Measurements from ENCODE around the gene SEMA4A.

DNA sequence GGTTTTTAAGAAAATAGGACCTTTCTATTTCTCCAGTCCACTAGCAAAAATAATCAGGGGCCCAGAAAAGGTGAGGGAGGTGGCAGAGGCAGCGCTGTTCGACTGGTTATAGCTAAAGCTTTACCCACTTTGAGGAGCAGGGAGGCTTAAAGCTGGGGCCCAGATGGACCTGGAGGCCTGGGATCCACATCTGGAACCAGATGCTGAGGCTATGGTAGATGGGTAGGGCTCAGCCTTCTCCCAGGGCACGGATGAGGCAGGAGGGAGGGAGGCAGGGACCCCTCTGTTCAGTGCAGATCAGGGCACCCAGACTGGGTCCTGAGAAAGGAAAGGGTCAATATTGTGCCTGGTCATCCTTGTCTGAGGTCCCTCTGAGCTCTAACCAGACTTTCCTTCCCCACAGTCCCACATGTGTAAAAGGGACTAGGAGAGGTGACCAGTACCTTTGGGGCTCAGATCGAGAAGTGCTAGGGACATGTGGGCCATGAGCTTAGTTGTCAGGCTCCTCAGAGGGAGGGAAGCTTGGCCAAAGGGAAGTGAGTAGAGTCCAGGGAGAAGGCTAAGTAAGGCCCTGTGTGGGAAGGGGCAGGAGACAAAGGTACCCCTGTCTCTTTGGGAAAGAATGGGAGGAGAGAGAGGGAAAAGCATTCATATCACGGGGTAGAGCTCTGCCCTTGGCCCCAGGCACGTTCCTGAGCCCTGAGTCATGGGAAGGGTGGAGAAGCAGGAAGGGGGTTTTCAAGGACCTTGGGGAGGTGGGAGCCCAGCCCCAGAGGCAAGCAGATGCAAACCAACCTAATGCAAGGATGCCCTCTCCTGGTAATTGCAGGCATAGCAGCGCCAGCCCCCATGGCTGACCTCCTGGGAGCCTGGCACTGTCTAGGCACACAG lies 23.5 kb upstream of the SEMA4A start:
- TF ChIP-seq, protein P1, sequence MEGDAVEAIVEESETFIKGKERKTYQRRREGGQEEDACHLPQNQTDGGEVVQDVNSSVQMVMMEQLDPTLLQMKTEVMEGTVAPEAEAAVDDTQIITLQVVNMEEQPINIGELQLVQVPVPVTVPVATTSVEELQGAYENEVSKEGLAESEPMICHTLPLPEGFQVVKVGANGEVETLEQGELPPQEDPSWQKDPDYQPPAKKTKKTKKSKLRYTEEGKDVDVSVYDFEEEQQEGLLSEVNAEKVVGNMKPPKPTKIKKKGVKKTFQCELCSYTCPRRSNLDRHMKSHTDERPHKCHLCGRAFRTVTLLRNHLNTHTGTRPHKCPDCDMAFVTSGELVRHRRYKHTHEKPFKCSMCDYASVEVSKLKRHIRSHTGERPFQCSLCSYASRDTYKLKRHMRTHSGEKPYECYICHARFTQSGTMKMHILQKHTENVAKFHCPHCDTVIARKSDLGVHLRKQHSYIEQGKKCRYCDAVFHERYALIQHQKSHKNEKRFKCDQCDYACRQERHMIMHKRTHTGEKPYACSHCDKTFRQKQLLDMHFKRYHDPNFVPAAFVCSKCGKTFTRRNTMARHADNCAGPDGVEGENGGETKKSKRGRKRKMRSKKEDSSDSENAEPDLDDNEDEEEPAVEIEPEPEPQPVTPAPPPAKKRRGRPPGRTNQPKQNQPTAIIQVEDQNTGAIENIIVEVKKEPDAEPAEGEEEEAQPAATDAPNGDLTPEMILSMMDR (IDR thresholded peaks at IDR 0.05; ENCODE audit: low read depth, low read length, poor library complexity, severe bottlenecking), result peak; percentile 96
- TF ChIP-seq EZH2phosphoT487 (IDR thresholded peaks at IDR 0.05; ENCODE audit: borderline replicate concordance, low read length), result no peak

All from DOHH2 (cell line).